ENCODE results near the gene LCNL1. TPM values are rescaled to one million over a fixed set of nuclear protein-coding genes. Genes with fewer than 3 reads are reported as not detected.

LCNL1 gene
- total and polyA plus RNA-seq, 4 donors, result 0.01 to 0.08 TPM; not detected in 2

DNA sequence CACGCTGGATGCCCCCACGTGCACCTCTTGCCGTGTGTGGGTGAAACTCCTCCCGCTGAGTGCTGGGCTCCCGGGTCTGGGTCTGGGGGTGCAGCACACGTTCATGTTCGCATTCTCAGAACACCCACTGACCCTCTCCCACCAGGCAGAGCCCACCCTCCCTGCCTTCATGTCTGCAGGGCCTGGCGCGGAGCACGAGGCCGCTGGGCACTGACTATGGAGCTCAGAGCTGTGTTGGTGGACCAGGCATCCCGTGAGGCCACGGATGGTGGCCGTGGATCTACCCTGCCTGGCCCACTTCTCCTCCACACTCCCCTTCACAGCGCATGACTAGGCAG is 21.9 kb upstream of the LCNL1 start:
- Histone ChIP-seq H3K9ac (ENCODE audit: low read depth in 1 of 2, low read length in 2 of 2) (no peak overlapping the region), H3K27me3 (ENCODE audit: control insufficient read depth in 4 of 4, insufficient read depth in 4 of 4, low read length in 3 of 4) (no peaks in the 10 kb centered on the region), H3K4me1 (ENCODE audit: control insufficient read depth in 4 of 4, insufficient read depth in 4 of 4, low read length in 3 of 4) (no peaks in the 10 kb centered on the region), H3K4me3 (ENCODE audit: low read depth in 1 of 3, low read length in 3 of 3) (no peak overlapping the region), H3K27ac (ENCODE audit: low read depth in 1 of 2, low read length in 2 of 2) (peak overlapping the region in 1 of 2 donors; percentile 28), H3K36me3 (ENCODE audit: control insufficient read depth in 4 of 4, insufficient read depth in 3 of 4, low read depth in 1 of 4, low read length in 3 of 4) (no peaks in the 10 kb centered on the region), H3K9me3 (ENCODE audit: control insufficient read depth in 4 of 4, low read length in 3 of 4) (no peaks in the 10 kb centered on the region)
- WGBS, result 89% methylated on average over 15 of the region's 15 CpGs
- TF ChIP-seq, protein P1, sequence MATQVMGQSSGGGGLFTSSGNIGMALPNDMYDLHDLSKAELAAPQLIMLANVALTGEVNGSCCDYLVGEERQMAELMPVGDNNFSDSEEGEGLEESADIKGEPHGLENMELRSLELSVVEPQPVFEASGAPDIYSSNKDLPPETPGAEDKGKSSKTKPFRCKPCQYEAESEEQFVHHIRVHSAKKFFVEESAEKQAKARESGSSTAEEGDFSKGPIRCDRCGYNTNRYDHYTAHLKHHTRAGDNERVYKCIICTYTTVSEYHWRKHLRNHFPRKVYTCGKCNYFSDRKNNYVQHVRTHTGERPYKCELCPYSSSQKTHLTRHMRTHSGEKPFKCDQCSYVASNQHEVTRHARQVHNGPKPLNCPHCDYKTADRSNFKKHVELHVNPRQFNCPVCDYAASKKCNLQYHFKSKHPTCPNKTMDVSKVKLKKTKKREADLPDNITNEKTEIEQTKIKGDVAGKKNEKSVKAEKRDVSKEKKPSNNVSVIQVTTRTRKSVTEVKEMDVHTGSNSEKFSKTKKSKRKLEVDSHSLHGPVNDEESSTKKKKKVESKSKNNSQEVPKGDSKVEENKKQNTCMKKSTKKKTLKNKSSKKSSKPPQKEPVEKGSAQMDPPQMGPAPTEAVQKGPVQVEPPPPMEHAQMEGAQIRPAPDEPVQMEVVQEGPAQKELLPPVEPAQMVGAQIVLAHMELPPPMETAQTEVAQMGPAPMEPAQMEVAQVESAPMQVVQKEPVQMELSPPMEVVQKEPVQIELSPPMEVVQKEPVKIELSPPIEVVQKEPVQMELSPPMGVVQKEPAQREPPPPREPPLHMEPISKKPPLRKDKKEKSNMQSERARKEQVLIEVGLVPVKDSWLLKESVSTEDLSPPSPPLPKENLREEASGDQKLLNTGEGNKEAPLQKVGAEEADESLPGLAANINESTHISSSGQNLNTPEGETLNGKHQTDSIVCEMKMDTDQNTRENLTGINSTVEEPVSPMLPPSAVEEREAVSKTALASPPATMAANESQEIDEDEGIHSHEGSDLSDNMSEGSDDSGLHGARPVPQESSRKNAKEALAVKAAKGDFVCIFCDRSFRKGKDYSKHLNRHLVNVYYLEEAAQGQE (IDR thresholded peaks at IDR 0.05), result no peak
- TF ChIP-seq FOXA1 (IDR thresholded peaks at IDR 0.05) (no peak), SP1 (IDR thresholded peaks at IDR 0.05) (no peak), TAF1 (conservative IDR thresholded peaks at IDR 0.05) (no peak), HNF4G (IDR thresholded peaks at IDR 0.05) (no peak)
- TF ChIP-seq, protein P2, sequence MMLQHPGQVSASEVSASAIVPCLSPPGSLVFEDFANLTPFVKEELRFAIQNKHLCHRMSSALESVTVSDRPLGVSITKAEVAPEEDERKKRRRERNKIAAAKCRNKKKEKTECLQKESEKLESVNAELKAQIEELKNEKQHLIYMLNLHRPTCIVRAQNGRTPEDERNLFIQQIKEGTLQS (IDR thresholded peaks at IDR 0.05), result no peak
- TF ChIP-seq, protein P3, sequence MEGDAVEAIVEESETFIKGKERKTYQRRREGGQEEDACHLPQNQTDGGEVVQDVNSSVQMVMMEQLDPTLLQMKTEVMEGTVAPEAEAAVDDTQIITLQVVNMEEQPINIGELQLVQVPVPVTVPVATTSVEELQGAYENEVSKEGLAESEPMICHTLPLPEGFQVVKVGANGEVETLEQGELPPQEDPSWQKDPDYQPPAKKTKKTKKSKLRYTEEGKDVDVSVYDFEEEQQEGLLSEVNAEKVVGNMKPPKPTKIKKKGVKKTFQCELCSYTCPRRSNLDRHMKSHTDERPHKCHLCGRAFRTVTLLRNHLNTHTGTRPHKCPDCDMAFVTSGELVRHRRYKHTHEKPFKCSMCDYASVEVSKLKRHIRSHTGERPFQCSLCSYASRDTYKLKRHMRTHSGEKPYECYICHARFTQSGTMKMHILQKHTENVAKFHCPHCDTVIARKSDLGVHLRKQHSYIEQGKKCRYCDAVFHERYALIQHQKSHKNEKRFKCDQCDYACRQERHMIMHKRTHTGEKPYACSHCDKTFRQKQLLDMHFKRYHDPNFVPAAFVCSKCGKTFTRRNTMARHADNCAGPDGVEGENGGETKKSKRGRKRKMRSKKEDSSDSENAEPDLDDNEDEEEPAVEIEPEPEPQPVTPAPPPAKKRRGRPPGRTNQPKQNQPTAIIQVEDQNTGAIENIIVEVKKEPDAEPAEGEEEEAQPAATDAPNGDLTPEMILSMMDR (IDR thresholded peaks at IDR 0.05; ENCODE audit: low read depth, low read length, missing input control), result no peak
- no peak for DNase-seq (ENCODE audit: low spot score)

DNA sequence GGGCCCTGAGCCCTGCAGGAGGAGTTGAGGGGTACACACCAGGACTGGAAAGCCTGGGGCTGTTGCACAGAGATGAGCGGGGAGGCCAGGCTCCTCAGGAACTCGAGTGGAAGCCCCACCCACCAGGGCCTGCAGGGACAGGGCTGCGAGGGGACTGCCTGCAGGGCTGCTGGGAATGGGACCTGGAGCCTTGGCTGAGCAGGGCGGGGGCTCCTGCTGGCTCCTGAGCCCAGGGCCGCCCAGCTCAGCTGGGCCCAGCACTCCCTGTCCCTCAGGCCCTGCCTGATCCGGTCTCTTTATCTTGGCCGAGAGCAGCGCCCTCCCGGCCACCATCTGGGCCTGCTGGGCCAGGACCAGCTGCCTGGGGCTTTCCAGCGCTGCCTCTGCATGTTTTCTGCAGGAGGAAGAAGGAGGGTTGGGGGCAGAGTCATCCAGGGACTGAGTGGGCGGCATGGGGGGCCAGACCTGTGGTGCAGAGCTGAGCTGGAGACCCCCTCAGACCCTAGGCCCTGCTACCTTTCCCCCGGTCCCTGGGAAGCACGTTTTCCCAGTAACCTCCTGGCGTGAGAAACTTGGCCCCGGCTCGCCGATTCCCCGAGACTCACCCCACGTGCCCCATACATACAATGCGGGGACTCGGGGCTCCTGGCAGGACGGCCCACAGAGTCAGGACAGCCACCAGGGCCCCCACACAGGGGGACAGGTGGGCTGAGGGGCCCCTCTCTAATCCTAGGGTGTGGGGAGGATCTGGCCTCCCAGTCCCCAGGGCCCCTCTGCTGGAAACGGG is 21.3 kb upstream of the LCNL1 start:
- Histone ChIP-seq H3K4me3 (ENCODE audit: low read depth in 1 of 3, low read length in 3 of 3) (no peak overlapping the region), H3K9ac (ENCODE audit: low read depth in 1 of 2, low read length in 2 of 2) (no peak overlapping the region), H3K9me3 (ENCODE audit: control insufficient read depth in 4 of 4, low read length in 3 of 4) (no peaks in the 10 kb centered on the region), H3K27me3 (ENCODE audit: control insufficient read depth in 4 of 4, insufficient read depth in 4 of 4, low read length in 3 of 4) (no peaks in the 10 kb centered on the region), H3K27ac (ENCODE audit: low read depth in 1 of 2, low read length in 2 of 2) (peak overlapping the region in 1 of 2 donors; percentile 28), H3K36me3 (ENCODE audit: control insufficient read depth in 4 of 4, insufficient read depth in 3 of 4, low read depth in 1 of 4, low read length in 3 of 4) (no peaks in the 10 kb centered on the region), H3K4me1 (ENCODE audit: control insufficient read depth in 4 of 4, insufficient read depth in 4 of 4, low read length in 3 of 4) (peaks cover 0 to 2% (median 0%) of the 10 kb centered on the region in 4 donors)
- TF ChIP-seq SP1 (IDR thresholded peaks at IDR 0.05) (peak; percentile 19), RXRA (IDR thresholded peaks at IDR 0.05) (peak in 1 of 2 donors; percentile 67)
- TF ChIP-seq, protein P1 (IDR thresholded peaks at IDR 0.05), result no peak
- TF ChIP-seq, protein P2 (IDR thresholded peaks at IDR 0.05), result no peak
- WGBS, result 83% methylated on average over 23 of the region's 23 CpGs
- DNase-seq (ENCODE audit: low spot score), result no peak
